ACHN (cell line): Measurements from ENCODE around the gene SULT2B1.
"Not testable (repeated sequence)": the region's sequence is repeated elsewhere in the genome, so short reads cannot be mapped to it uniquely, and the experiment has no call there.

Experiments used
- DNase-seq: peaks from one replicate; pipeline ENCODE4 v3.0.0-alpha.2; 2015
- in situ Hi-C: cut with HindIII; loops from 2 replicates; pipeline ENCODE4 v1.10.0; 2017; ENCODE audit warnings: low sequenced_read_pairs, low pct_ligation_motif_present, low pct_unique_long_range_greater_than_20kb

SULT2B1 gene

DNA sequence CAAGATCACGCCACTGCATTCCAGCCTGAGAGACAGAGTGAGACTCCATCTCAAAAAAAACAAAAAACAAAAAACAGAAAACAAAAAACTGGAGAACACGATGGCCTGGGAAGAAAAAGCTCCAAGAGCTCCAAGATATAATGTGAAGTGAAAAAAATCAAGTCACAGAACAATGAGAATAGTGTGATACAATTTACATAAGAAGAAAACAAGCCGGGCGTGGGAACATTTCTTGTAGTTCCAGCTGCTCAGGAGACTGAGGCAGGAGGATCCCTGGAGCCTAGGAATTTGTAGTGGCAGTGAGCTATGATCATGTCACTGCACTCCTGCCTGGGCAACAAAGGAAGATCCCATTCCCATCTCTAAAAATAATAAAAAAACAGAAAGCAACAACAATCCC is 31.8 kb upstream of the SULT2B1 start:
- in situ Hi-C loops = no loop called here
- no peak for DNase-seq

GRCh38 chr19:48524221-48524620 is 27.8 kb upstream of the SULT2B1 start:
- in situ Hi-C loops = no loop called here
- no peak for DNase-seq

DNA sequence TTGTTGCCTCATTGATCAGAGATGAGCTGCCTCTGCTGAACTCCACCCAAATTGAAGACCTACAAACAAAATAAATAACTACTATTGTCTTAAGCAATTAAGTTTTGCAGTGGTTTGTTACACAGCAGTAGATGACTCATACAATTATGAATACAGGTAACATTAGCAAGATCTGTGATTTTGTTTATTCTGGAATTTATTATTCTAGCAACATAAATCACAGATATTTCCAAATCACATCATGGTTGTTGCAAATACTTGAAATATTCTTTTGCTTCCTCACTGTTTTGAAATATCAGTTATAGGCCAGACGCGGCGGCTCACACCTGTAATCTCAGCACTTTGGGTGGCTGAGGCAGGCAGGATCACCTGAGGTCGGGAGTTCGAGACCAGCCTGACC is 27.2 kb upstream of the SULT2B1 start:
- no peak for DNase-seq
- in situ Hi-C loops = no loop called here

DNA sequence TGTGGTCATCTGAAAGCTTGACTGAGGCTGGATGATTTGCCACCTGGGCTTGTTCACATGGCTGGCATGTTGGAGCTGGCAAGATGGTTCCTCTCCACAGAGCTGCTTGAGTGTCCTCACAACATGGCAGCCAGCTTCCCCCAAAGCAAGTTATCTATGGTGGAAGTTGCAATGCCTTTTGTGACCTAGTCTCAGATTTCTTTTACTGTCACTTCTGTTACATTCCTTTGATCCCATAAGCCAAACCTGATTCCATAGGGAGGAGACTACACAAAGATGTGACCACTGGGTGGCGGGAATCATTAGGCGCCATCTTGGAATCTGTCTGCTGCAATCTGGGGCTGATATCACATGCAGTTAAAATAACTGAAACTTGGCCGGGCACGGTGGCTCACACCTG is 22.8 kb upstream of the SULT2B1 start:
- in situ Hi-C loops = no loop called here
- no peak for DNase-seq

GRCh38 chr19:48530066-48530720 is 21.8 kb upstream of the SULT2B1 start:
- in situ Hi-C loops = no loop called here
- DNase-seq = no peak

GRCh38 chr19:48530770-48531169 is 21.2 kb upstream of the SULT2B1 start:
- in situ Hi-C loops = no loop called here
- DNase-seq = no peak

DNA sequence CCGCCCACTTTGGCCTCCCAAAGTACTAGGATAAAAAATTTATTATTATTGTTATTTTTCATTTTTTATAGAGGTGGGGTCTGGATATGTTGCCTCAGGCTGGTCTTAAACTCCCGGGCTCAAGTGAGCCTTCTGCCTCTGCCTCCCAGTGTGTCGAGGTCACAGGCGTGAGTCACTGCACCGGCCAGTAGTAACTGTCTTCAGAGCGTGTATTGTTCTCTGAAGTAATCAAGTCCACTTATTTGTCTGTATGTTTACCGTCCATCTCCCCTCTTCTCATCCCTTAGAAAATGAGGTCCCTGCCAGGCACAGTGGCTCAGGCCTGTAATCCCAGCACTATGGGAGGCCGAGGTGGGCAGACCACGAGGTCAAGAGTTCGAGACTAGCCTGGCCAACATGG is 18.2 kb upstream of the SULT2B1 start:
- no peak for DNase-seq
- in situ Hi-C loops = no loop called here

- DNase-seq = no peak
- in situ Hi-C loops = no loop called here
These were observed 14.4 kb upstream of the SULT2B1 start for GRCh38 chr19:48537541-48537940.

DNA sequence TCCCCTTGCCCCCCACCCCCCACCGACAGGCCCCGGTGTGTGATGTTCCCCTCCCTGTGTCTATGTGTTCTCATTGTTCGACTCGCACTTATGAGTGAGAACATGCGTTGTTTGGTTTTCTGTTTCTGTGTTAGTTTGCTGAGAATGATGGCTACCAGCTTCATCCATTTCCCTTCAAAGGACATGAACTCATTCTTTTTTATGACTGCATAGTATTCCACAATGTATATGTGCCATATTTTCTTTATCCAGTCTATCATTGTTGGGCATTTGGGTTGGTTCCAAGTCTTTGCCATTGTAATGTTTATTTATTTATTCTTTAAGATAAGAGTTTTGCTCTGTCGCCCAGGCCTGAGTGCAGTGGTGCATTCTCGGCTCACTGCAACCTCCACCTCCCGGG is 13.9 kb upstream of the SULT2B1 start:
- DNase-seq, in situ Hi-C loops: not testable (repeated sequence)

GRCh38 chr19:48539503-48540096 is 12.4 kb upstream of the SULT2B1 start:
- no peak for DNase-seq
- in situ Hi-C loops = no loop called here

- no peak for DNase-seq
- in situ Hi-C loops = no loop called here
These were observed 11.9 kb upstream of the SULT2B1 start for GRCh38 chr19:48540110-48540509.

DNA sequence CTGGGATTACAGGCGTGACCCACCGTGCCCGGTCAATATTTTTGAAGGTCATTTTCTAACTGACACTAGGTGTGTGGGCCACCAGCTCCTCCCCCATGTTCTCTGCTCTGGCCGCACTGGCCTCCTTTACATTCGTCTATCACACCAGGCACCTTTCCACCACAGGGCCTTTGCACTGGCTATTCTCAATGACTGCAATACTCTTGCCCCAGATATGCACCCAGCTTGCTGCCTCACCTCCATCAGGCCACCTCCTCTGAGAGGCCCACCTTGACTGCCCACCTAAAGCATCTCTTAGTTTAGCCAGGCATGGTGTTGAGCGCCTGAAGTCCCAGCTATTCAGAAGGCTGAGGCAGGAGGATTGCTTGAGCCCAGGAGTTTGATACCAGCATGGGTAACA is 10.2 kb upstream of the SULT2B1 start:
- no peak for DNase-seq
- in situ Hi-C loops = no loop called here

GRCh38 chr19:48543121-48543710 is 8.8 kb upstream of the SULT2B1 start:
- DNase-seq = peak; percentile 67

GRCh38 chr19:48544856-48545750 is 6.9 kb upstream of the SULT2B1 start:
- no peak for DNase-seq
- in situ Hi-C loops = no loop called here

More at GRCh38 chr19:48543121-48543710, 8.8 kb upstream of the SULT2B1 start:
- in situ Hi-C loops = no loop called here

GRCh38 chr19:48547722-48548121 is 4.2 kb upstream of the SULT2B1 start:
- no peak for DNase-seq
- in situ Hi-C loops = no loop called here

GRCh38 chr19:48548253-48548911 is 3.6 kb upstream of the SULT2B1 start:
- in situ Hi-C loops = no loop called here
- DNase-seq = no peak

DNA sequence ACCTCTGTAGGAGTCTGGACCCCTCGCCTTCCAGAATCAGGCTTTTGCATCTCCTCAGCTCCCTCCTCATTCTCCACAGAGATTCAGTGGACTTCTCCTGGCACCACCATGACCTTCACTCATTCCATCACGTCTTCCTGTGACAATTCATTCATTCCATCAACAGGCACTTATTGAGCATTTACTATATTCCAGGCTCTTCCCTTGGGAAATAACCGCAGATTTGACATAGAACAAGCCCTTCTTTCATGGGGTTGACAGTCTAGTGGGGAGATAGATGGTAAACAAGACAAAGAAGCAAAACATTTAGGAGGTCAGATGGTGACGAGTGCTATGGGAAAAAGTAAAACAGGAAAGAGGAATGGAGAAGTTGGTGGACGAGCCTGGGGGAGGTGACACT is 2.6 kb upstream of the SULT2B1 start:
- DNase-seq = no peak
- in situ Hi-C loops = no loop called here

GRCh38 chr19:48552406-48553322 is 692 bp downstream of the SULT2B1 start:
- no peak for DNase-seq
- in situ Hi-C loops = no loop called here
